CD8-positive, alpha-beta memory T cell (primary cell): ENCODE results near the gene SMYD3. TPM values are rescaled to one million over a fixed set of nuclear protein-coding genes. Genes with fewer than 3 reads are reported as not detected.

Experiments
- CTCF ChIA-PET: fragments of 350-600 bp; sonication (Branson Sonifier 250); formaldehyde crosslinking; loops from one replicate; lab custom pipeline; 2021; ENCODE audit warnings: antibody characterized with exemption; lab: Charles Lee
- POLR2A ChIA-PET: fragments of 350-600 bp; sonication (Branson Sonifier 250); formaldehyde crosslinking; loops from one replicate; lab custom pipeline; 2021; ENCODE audit warnings: antibody characterized with exemption; lab: Charles Lee
- DNase-seq, 5 donors: peaks; one replicate each; pipeline versions ENCODE4 v3.0.0 to v3.0.0-alpha.2; 2020 to 2022; ENCODE audit warnings: mixed read lengths in 1 of 5
- H3K27ac ChIP-seq: one replicate; pipeline ENCODE4 v1.7.0; 2013; ENCODE audit warnings: low read depth, mild to moderate bottlenecking, low read length, moderate library complexity
- H3K27me3 ChIP-seq: 2 replicates; pipeline ENCODE4 v1.7.0; 2013; ENCODE audit warnings: low read length, mild to moderate bottlenecking; ENCODE audit not compliant: insufficient read depth, poor library complexity, severe bottlenecking
- H3K36me3 ChIP-seq: 2 replicates; pipeline ENCODE4 v1.7.0; 2013; ENCODE audit warnings: mild to moderate bottlenecking, low read length, moderate library complexity; ENCODE audit not compliant: insufficient read depth
- H3K4me1 ChIP-seq: 2 replicates; pipeline ENCODE4 v1.7.0; 2013; ENCODE audit warnings: mild to moderate bottlenecking, low read length, moderate library complexity; ENCODE audit not compliant: insufficient read depth
- H3K4me3 ChIP-seq: 2 replicates; pipeline ENCODE4 v1.7.0; 2013; ENCODE audit warnings: mild to moderate bottlenecking, low read length
- H3K9me3 ChIP-seq: 2 replicates; pipeline ENCODE4 v1.7.0; 2013; ENCODE audit warnings: mild to moderate bottlenecking, low read length
- H3K27ac Mint-ChIP-seq, 8 donors: one replicate each; pipeline ENCODE4 v1.8.0; 2020 to 2021; ENCODE audit warnings: mixed read lengths in 8 of 8, mild to moderate bottlenecking in 6 of 8, inconsistent platforms in 3 of 8, moderate library complexity in 3 of 8
- H3K27me3 Mint-ChIP-seq, 2 donors: one replicate each; pipeline ENCODE4 v1.8.0; 2020 to 2021; ENCODE audit warnings: mixed read lengths in 2 of 2, mild to moderate bottlenecking in 1 of 2, moderate library complexity in 1 of 2
- H3K36me3 Mint-ChIP-seq, 3 donors: one replicate each; pipeline ENCODE4 v1.8.0; 2020 to 2021; ENCODE audit warnings: mixed read lengths in 3 of 3, inconsistent platforms in 1 of 3, mild to moderate bottlenecking in 1 of 3
- H3K4me1 Mint-ChIP-seq, 3 donors: one replicate each; pipeline ENCODE4 v1.8.0; 2020 to 2021; ENCODE audit warnings: mixed read lengths in 3 of 3, inconsistent platforms in 1 of 3, mild to moderate bottlenecking in 1 of 3
- H3K4me3 Mint-ChIP-seq, 7 donors: one replicate each; pipeline ENCODE4 v1.8.0; 2020 to 2021; ENCODE audit warnings: mixed read lengths in 7 of 7, mild to moderate bottlenecking in 6 of 7, moderate library complexity in 4 of 7, inconsistent platforms in 2 of 7
- H3K9me3 Mint-ChIP-seq, 5 donors: one replicate each; pipeline ENCODE4 v1.8.0; 2020 to 2022; ENCODE audit warnings: mixed read lengths in 5 of 5, mild to moderate bottlenecking in 3 of 5, moderate library complexity in 2 of 5, inconsistent platforms in 1 of 5
- polyA plus RNA-seq: library from polyadenylated mRNA; unstranded; fragments of 300-500 nt; fragmentation: Illumina TruSeq; gene quantifications from one replicate; pipeline ENCODE4 v1.2.3, GENCODE V29; 2021
- total RNA-seq, 2 experiments: library from RNA; stranded (reverse); gene quantifications; one replicate each; pipeline ENCODE4 v1.2.3, GENCODE V29; 2021

Gene SMYD3
- total and polyA plus RNA-seq, 3 experiments from 2014 or later: 12.4 to 31.7 (median 14.5) TPM

- ChIA-PET CTCF (no interaction called here), POLR2A (no interaction called here)
- Histone ChIP-seq H3K9me3 (no peaks in the 10 kb centered on the region), H3K36me3 (no peaks in the 10 kb centered on the region), H3K4me1 (no peaks in the 10 kb centered on the region), H3K27me3 (no peaks in the 10 kb centered on the region), H3K4me3 (no peak overlapping the region), H3K27ac (no peak overlapping the region)
- no peak overlapping the region for H3K27ac Mint-ChIP-seq
- H3K4me1 Mint-ChIP-seq: no peaks in the 10 kb centered on the region
- H3K27me3 Mint-ChIP-seq: no peaks in the 10 kb centered on the region
- DNase-seq: no peak
- no peak overlapping the region for H3K4me3 Mint-ChIP-seq
- H3K36me3 Mint-ChIP-seq: peaks cover 6 to 68% (median 16%) of the 10 kb centered on the region in 3 donors
- H3K9me3 Mint-ChIP-seq: peaks cover 0 to 33% (median 0%) of the 10 kb centered on the region in 5 donors
These were observed 235.6 kb downstream of the SMYD3 start for GRCh38 chr1:246271516-246271915.

GRCh38 chr1:246270236-246270635, 236.8 kb downstream of the SMYD3 start:
- no peak overlapping the region for H3K27ac Mint-ChIP-seq
- Histone ChIP-seq H3K36me3 (no peaks in the 10 kb centered on the region), H3K27ac (no peak overlapping the region), H3K27me3 (no peaks in the 10 kb centered on the region), H3K4me3 (no peak overlapping the region), H3K4me1 (no peaks in the 10 kb centered on the region), H3K9me3 (no peaks in the 10 kb centered on the region)
- H3K9me3 Mint-ChIP-seq: peaks cover 0 to 34% (median 0%) of the 10 kb centered on the region in 5 donors
- no peak overlapping the region for H3K4me3 Mint-ChIP-seq
- CTCF ChIA-PET: no interaction called here
- no peaks in the 10 kb centered on the region for H3K27me3 Mint-ChIP-seq
- H3K36me3 Mint-ChIP-seq: peaks cover 8 to 71% (median 22%) of the 10 kb centered on the region in 3 donors
- H3K4me1 Mint-ChIP-seq: no peaks in the 10 kb centered on the region
- no peak for DNase-seq
- POLR2A ChIA-PET: no interaction called here

- no peak overlapping the region for H3K27ac Mint-ChIP-seq
- peaks cover 0 to 35% (median 0%) of the 10 kb centered on the region in 5 donors for H3K9me3 Mint-ChIP-seq
- no peaks in the 10 kb centered on the region for H3K4me1 ChIP-seq
- no peaks in the 10 kb centered on the region for H3K4me1 Mint-ChIP-seq
- H3K27me3 ChIP-seq: no peaks in the 10 kb centered on the region
- no peaks in the 10 kb centered on the region for H3K36me3 ChIP-seq
- no peaks in the 10 kb centered on the region for H3K9me3 ChIP-seq
- peaks cover 8 to 64% (median 22%) of the 10 kb centered on the region in 3 donors for H3K36me3 Mint-ChIP-seq
- ChIA-PET POLR2A (no interaction called here), CTCF (no interaction called here)
- H3K27me3 Mint-ChIP-seq: no peaks in the 10 kb centered on the region
- no peak for DNase-seq
- H3K4me3 ChIP-seq: no peak overlapping the region
- H3K27ac ChIP-seq: no peak overlapping the region
- H3K4me3 Mint-ChIP-seq: no peak overlapping the region
These were observed 237.6 kb downstream of the SMYD3 start for GRCh38 chr1:246269466-246269865.

- H3K27ac Mint-ChIP-seq: no peak overlapping the region
- no peak overlapping the region for H3K27ac ChIP-seq
- ChIA-PET POLR2A (no interaction called here), CTCF (no interaction called here)
- no peaks in the 10 kb centered on the region for H3K4me1 ChIP-seq
- DNase-seq: no peak
- H3K4me3 Mint-ChIP-seq: no peak overlapping the region
- no peaks in the 10 kb centered on the region for H3K36me3 ChIP-seq
- H3K9me3 Mint-ChIP-seq: peaks cover 0 to 36% (median 0%) of the 10 kb centered on the region in 5 donors
- no peaks in the 10 kb centered on the region for H3K27me3 Mint-ChIP-seq
- peaks cover 8 to 55% (median 19%) of the 10 kb centered on the region in 3 donors for H3K36me3 Mint-ChIP-seq
- no peak overlapping the region for H3K4me3 ChIP-seq
- H3K9me3 ChIP-seq: no peaks in the 10 kb centered on the region
- H3K27me3 ChIP-seq: no peaks in the 10 kb centered on the region
- H3K4me1 Mint-ChIP-seq: no peaks in the 10 kb centered on the region
These were observed 239.2 kb downstream of the SMYD3 start for GRCh38 chr1:246267896-246268295.

- peaks cover 6 to 52% (median 19%) of the 10 kb centered on the region in 3 donors for H3K36me3 Mint-ChIP-seq
- H3K27ac ChIP-seq: no peak overlapping the region
- H3K4me3 Mint-ChIP-seq: no peak overlapping the region
- no peaks in the 10 kb centered on the region for H3K4me1 Mint-ChIP-seq
- H3K9me3 ChIP-seq: no peaks in the 10 kb centered on the region
- no peak overlapping the region for H3K4me3 ChIP-seq
- H3K9me3 Mint-ChIP-seq: peaks cover 0 to 40% (median 0%) of the 10 kb centered on the region in 5 donors
- CTCF ChIA-PET: no interaction called here
- no peaks in the 10 kb centered on the region for H3K36me3 ChIP-seq
- H3K27ac Mint-ChIP-seq: no peak overlapping the region
- no peaks in the 10 kb centered on the region for H3K27me3 ChIP-seq
- no peak for DNase-seq
- no peaks in the 10 kb centered on the region for H3K27me3 Mint-ChIP-seq
- POLR2A ChIA-PET: no interaction called here
- H3K4me1 ChIP-seq: no peaks in the 10 kb centered on the region
These were observed 239.7 kb downstream of the SMYD3 start for GRCh38 chr1:246267426-246267825.

- Histone ChIP-seq H3K27me3 (no peaks in the 10 kb centered on the region), H3K9me3 (no peaks in the 10 kb centered on the region), H3K4me1 (no peaks in the 10 kb centered on the region), H3K27ac (no peak overlapping the region), H3K4me3 (no peak overlapping the region), H3K36me3 (no peaks in the 10 kb centered on the region)
- no peak for DNase-seq
- no peaks in the 10 kb centered on the region for H3K4me1 Mint-ChIP-seq
- H3K4me3 Mint-ChIP-seq: no peak overlapping the region
- H3K27me3 Mint-ChIP-seq: no peaks in the 10 kb centered on the region
- no peak overlapping the region for H3K27ac Mint-ChIP-seq
- POLR2A ChIA-PET: no interaction called here
- H3K36me3 Mint-ChIP-seq: peaks cover 14 to 42% (median 14%) of the 10 kb centered on the region in 3 donors
- peaks cover 0 to 47% (median 6%) of the 10 kb centered on the region in 5 donors for H3K9me3 Mint-ChIP-seq
- CTCF ChIA-PET: no interaction called here
These were observed 241.6 kb downstream of the SMYD3 start for GRCh38 chr1:246265481-246265880.

- ChIA-PET POLR2A (no interaction called here), CTCF (no interaction called here)
- Histone ChIP-seq H3K27ac (no peak overlapping the region), H3K27me3 (no peaks in the 10 kb centered on the region), H3K4me1 (no peaks in the 10 kb centered on the region), H3K4me3 (no peak overlapping the region), H3K36me3 (no peaks in the 10 kb centered on the region), H3K9me3 (peaks cover 5% of the 10 kb centered on the region)
- Mint-ChIP-seq H3K27me3 (no peaks in the 10 kb centered on the region), H3K36me3 (peaks cover 8 to 39% (median 17%) of the 10 kb centered on the region in 3 donors), H3K9me3 (peaks cover 12 to 56% (median 23%) of the 10 kb centered on the region in 5 donors), H3K27ac (no peak overlapping the region), H3K4me3 (no peak overlapping the region), H3K4me1 (no peaks in the 10 kb centered on the region)
- no peak for DNase-seq
These were observed 244.8 kb downstream of the SMYD3 start for GRCh38 chr1:246262281-246262680.

GRCh38 chr1:246261639-246262038, 245.4 kb downstream of the SMYD3 start:
- H3K4me3 Mint-ChIP-seq: no peak overlapping the region
- CTCF ChIA-PET: no interaction called here
- Histone ChIP-seq H3K27me3 (no peaks in the 10 kb centered on the region), H3K36me3 (no peaks in the 10 kb centered on the region), H3K27ac (no peak overlapping the region), H3K4me1 (no peaks in the 10 kb centered on the region), H3K9me3 (peaks cover 5% of the 10 kb centered on the region), H3K4me3 (no peak overlapping the region)
- no peaks in the 10 kb centered on the region for H3K27me3 Mint-ChIP-seq
- no peak for DNase-seq
- H3K27ac Mint-ChIP-seq: no peak overlapping the region
- H3K9me3 Mint-ChIP-seq: peaks cover 12 to 62% (median 28%) of the 10 kb centered on the region in 5 donors
- POLR2A ChIA-PET: no interaction called here
- no peaks in the 10 kb centered on the region for H3K4me1 Mint-ChIP-seq
- H3K36me3 Mint-ChIP-seq: peaks cover 8 to 42% (median 17%) of the 10 kb centered on the region in 3 donors
